Ramos (cell line): ENCODE results near the gene TTC27.

ENCODE experiments used
- in situ Hi-C: fragments of 300-500 bp; cut with MboI; formaldehyde crosslinking; loops from one replicate; pipeline ENCODE4 v1.14.3; 2022; ENCODE audit warnings: low sequenced_read_pairs; ENCODE audit not compliant: unreplicated experiment

The TTC27 gene

GRCh38 chr2:32666704-32667103, 38.9 kb downstream of the TTC27 start:
- in situ Hi-C loops, result no loop called here

- in situ Hi-C loops, result no loop called here
Observed at GRCh38 chr2:32668254-32668653, 40.4 kb downstream of the TTC27 start.

- in situ Hi-C loops, result no loop called here
Observed at GRCh38 chr2:32671885-32672533, 44.2 kb downstream of the TTC27 start.

- in situ Hi-C loops, result no loop called here
Observed at GRCh38 chr2:32678825-32679224, 51.0 kb downstream of the TTC27 start.

- in situ Hi-C loops, result no loop called here
Observed at GRCh38 chr2:32680942-32681341, 53.1 kb downstream of the TTC27 start.

GRCh38 chr2:32683520-32684086, 55.8 kb downstream of the TTC27 start:
- in situ Hi-C loops, result no loop called here

- in situ Hi-C loops, result no loop called here
Observed at GRCh38 chr2:32688541-32688940, 60.7 kb downstream of the TTC27 start.

- in situ Hi-C loops, result no loop called here
Observed at GRCh38 chr2:32691678-32692077, 63.8 kb downstream of the TTC27 start.

GRCh38 chr2:32696439-32696838, 68.6 kb downstream of the TTC27 start:
- in situ Hi-C loops, result no loop called here

- in situ Hi-C loops, result no loop called here
Observed at GRCh38 chr2:32697156-32697555, 69.3 kb downstream of the TTC27 start.

- in situ Hi-C loops, result no loop called here
Observed at GRCh38 chr2:32699151-32699550, 71.3 kb downstream of the TTC27 start.

- in situ Hi-C loops, result no loop called here
Observed at GRCh38 chr2:32701806-32702205, 74.0 kb downstream of the TTC27 start.

GRCh38 chr2:32702303-32703064, 74.6 kb downstream of the TTC27 start:
- in situ Hi-C loops, result no loop called here

GRCh38 chr2:32706815-32707579, 79.1 kb downstream of the TTC27 start:
- in situ Hi-C loops, result no loop called here

- in situ Hi-C loops, result no loop called here
Observed at GRCh38 chr2:32711219-32711618, 83.4 kb downstream of the TTC27 start.

GRCh38 chr2:32711908-32712501, 84.2 kb downstream of the TTC27 start:
- in situ Hi-C loops, result no loop called here

GRCh38 chr2:32712870-32713269, 85.0 kb downstream of the TTC27 start:
- in situ Hi-C loops, result no loop called here

- in situ Hi-C loops, result no loop called here
Observed at GRCh38 chr2:32714521-32714920, 86.7 kb downstream of the TTC27 start.

GRCh38 chr2:32715391-32715841, 87.6 kb downstream of the TTC27 start:
- in situ Hi-C loops, result no loop called here

- in situ Hi-C loops, result no loop called here
Observed at GRCh38 chr2:32715981-32716380, 88.1 kb downstream of the TTC27 start.
